Smooth muscle cell (in vitro differentiated cells): Measurements from ENCODE around the gene PRSS48. TPM values are rescaled to one million over a fixed set of nuclear protein-coding genes. Genes with fewer than 3 reads are reported as not detected.

Experiments used
- DNase-seq: peaks from one replicate; lab custom pipeline; 2025; ENCODE audit not compliant: unreplicated experiment; lab: John Stamatoyannopoulos, UW
- H2AFZ ChIP-seq: fragments of 200-600 bp; sonication (generic); 2 replicates; pipeline ENCODE4 v1.6.0; 2016; ENCODE audit warnings: antibody characterized with exemption, low read depth, mild to moderate bottlenecking
- H3F3A ChIP-seq: fragments of 200-600 bp; sonication (generic); 2 replicates; pipeline ENCODE4 v1.6.0; 2017; ENCODE audit warnings: antibody characterized with exemption, low read depth
- H3K27ac ChIP-seq: fragments of 200-600 bp; sonication (generic); 2 replicates; pipeline ENCODE4 v1.5.1; 2016; ENCODE audit warnings: low read depth, mild to moderate bottlenecking
- H3K27me3 ChIP-seq: fragments of 200-600 bp; sonication (generic); 2 replicates; pipeline ENCODE4 v1.6.1; 2016; ENCODE audit warnings: low read depth, mild to moderate bottlenecking
- H3K36me3 ChIP-seq: fragments of 200-600 bp; sonication (generic); 2 replicates; pipeline ENCODE4 v1.5.1; 2016; ENCODE audit warnings: low read depth
- H3K4me1 ChIP-seq: fragments of 200-600 bp; sonication (generic); 2 replicates; pipeline ENCODE4 v1.5.1; 2016; ENCODE audit warnings: low read depth
- H3K4me2 ChIP-seq: fragments of 200-600 bp; sonication (generic); 2 replicates; pipeline ENCODE4 v1.6.0; 2016; ENCODE audit warnings: mild to moderate bottlenecking
- H3K4me3 ChIP-seq: fragments of 200-600 bp; sonication (generic); 2 replicates; pipeline ENCODE4 v1.5.1; 2016; ENCODE audit warnings: mild to moderate bottlenecking
- H3K79me2 ChIP-seq: fragments of 200-600 bp; sonication (generic); 2 replicates; pipeline ENCODE4 v1.6.0; 2016; ENCODE audit warnings: low read depth, mild to moderate bottlenecking
- H3K9ac ChIP-seq: fragments of 200-600 bp; sonication (generic); 2 replicates; pipeline ENCODE4 v1.6.0; 2016; ENCODE audit warnings: low read depth
- H3K9me3 ChIP-seq: fragments of 200-600 bp; sonication (generic); replicated peaks from 2 replicates; pipeline ENCODE4 v1.5.1; 2016; ENCODE audit warnings: low read depth
- H4K20me1 ChIP-seq: fragments of 200-600 bp; sonication (generic); 2 replicates; pipeline ENCODE4 v1.6.0; 2016; ENCODE audit warnings: low read depth
- WGBS: methylation state at CpG from one replicate; pipeline ENCODE4 v1.1.7; 2016; ENCODE audit warnings: low lambda C conversion rate; 5-methylcytosine and 5-hydroxymethylcytosine counted together
- polyA plus RNA-seq: library from polyadenylated mRNA; unstranded; fragments of >200 nt; fragmentation: Nextera tagmentation; extraction: Ambion mirVana; gene quantifications from 2 replicates; pipeline ENCODE4 v1.2.1, GENCODE V29; 2016
- total RNA-seq: library from RNA; depleted of rRNA; stranded (reverse); fragments of >200 nt; gene quantifications from 2 replicates; pipeline ENCODE4 v1.2.3, GENCODE V29; 2014
- TF ChIP-seq, protein P1 (sequence below): fragments of 200-600 bp; sonication (generic); IDR thresholded peaks from 2 replicates; pipeline ENCODE4 v1.5.1; 2017; ENCODE audit warnings: borderline replicate concordance, mild to moderate bottlenecking, antibody characterized with exemption; ENCODE audit not compliant: insufficient read depth, poor library complexity, severe bottlenecking

PRSS48 gene
- total and polyA plus RNA-seq, 2 experiments from 2014 or later, result not detected

GRCh38 chr4:151236036-151236435 lies 40.9 kb upstream of the PRSS48 start:
- Histone ChIP-seq H2AFZ (no peak overlapping the region), H3K27ac (no peak overlapping the region), H3K9me3 (no peaks in the 10 kb centered on the region), H3K27me3 (no peaks in the 10 kb centered on the region), H3K4me1 (no peaks in the 10 kb centered on the region), H4K20me1 (no peaks in the 10 kb centered on the region), H3K4me2 (no peak overlapping the region), H3K4me3 (no peak overlapping the region), H3K9ac (no peak overlapping the region), H3K79me2 (no peaks in the 10 kb centered on the region), H3K36me3 (no peaks in the 10 kb centered on the region), H3F3A (peaks cover 4% of the 10 kb centered on the region)
- TF ChIP-seq, protein P1, sequence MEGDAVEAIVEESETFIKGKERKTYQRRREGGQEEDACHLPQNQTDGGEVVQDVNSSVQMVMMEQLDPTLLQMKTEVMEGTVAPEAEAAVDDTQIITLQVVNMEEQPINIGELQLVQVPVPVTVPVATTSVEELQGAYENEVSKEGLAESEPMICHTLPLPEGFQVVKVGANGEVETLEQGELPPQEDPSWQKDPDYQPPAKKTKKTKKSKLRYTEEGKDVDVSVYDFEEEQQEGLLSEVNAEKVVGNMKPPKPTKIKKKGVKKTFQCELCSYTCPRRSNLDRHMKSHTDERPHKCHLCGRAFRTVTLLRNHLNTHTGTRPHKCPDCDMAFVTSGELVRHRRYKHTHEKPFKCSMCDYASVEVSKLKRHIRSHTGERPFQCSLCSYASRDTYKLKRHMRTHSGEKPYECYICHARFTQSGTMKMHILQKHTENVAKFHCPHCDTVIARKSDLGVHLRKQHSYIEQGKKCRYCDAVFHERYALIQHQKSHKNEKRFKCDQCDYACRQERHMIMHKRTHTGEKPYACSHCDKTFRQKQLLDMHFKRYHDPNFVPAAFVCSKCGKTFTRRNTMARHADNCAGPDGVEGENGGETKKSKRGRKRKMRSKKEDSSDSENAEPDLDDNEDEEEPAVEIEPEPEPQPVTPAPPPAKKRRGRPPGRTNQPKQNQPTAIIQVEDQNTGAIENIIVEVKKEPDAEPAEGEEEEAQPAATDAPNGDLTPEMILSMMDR, result no peak
- 99% methylated on average over 22 of the region's 27 CpGs for WGBS
- no peak for DNase-seq

DNA sequence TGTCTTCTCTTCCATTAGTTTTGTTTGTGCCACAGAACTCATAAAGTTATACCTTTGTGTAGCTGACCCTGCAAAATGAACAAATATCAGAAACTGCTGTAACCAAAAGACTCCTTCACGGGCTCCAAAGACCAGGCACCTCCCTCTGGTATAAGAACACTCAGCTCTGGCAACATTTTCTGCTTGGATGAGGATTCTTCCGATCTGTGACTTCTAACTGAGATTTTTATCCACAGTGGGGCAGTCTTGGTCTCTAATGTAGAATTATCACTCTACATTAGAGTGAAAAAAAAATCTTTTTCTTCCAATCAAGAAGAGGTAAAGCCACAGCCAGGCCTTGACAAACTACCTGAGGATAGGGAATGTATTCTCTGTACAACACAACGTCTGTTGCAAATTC lies 38.5 kb upstream of the PRSS48 start:
- H3K36me3 ChIP-seq, result no peaks in the 10 kb centered on the region
- H3K9ac ChIP-seq, result no peak overlapping the region
- H3K9me3 ChIP-seq, result no peaks in the 10 kb centered on the region
- no peak overlapping the region for H3K27ac ChIP-seq
- DNase-seq, result no peak
- H3K4me2 ChIP-seq, result no peak overlapping the region
- TF ChIP-seq, protein P1, result no peak
- WGBS, result 57% methylated on average over 3 of the region's 3 CpGs
- no peaks in the 10 kb centered on the region for H3K27me3 ChIP-seq
- no peak overlapping the region for H2AFZ ChIP-seq
- no peaks in the 10 kb centered on the region for H3K79me2 ChIP-seq
- no peaks in the 10 kb centered on the region for H4K20me1 ChIP-seq
- no peaks in the 10 kb centered on the region for H3K4me1 ChIP-seq
- no peaks in the 10 kb centered on the region for H3F3A ChIP-seq
- no peak overlapping the region for H3K4me3 ChIP-seq

GRCh38 chr4:151239608-151240007 lies 37.4 kb upstream of the PRSS48 start:
- H2AFZ ChIP-seq, result no peak overlapping the region
- no peak for DNase-seq
- WGBS, result 89% methylated on average over 3 of the region's 3 CpGs
- no peaks in the 10 kb centered on the region for H3F3A ChIP-seq
- no peak overlapping the region for H3K27ac ChIP-seq
- H3K9ac ChIP-seq, result no peak overlapping the region
- H3K36me3 ChIP-seq, result no peaks in the 10 kb centered on the region
- no peaks in the 10 kb centered on the region for H4K20me1 ChIP-seq
- H3K4me1 ChIP-seq, result no peaks in the 10 kb centered on the region
- no peaks in the 10 kb centered on the region for H3K27me3 ChIP-seq
- H3K4me3 ChIP-seq, result no peak overlapping the region
- H3K9me3 ChIP-seq, result no peaks in the 10 kb centered on the region
- no peaks in the 10 kb centered on the region for H3K79me2 ChIP-seq
- TF ChIP-seq, protein P1, result no peak
- no peak overlapping the region for H3K4me2 ChIP-seq

GRCh38 chr4:151242305-151242704 lies 34.7 kb upstream of the PRSS48 start:
- Histone ChIP-seq H3K9me3 (no peaks in the 10 kb centered on the region), H3K27ac (no peak overlapping the region), H3K9ac (no peak overlapping the region), H3K4me1 (no peaks in the 10 kb centered on the region), H4K20me1 (no peaks in the 10 kb centered on the region), H3K4me2 (no peak overlapping the region), H3K27me3 (no peaks in the 10 kb centered on the region), H2AFZ (no peak overlapping the region), H3K79me2 (no peaks in the 10 kb centered on the region), H3F3A (no peaks in the 10 kb centered on the region), H3K36me3 (no peaks in the 10 kb centered on the region), H3K4me3 (no peak overlapping the region)
- TF ChIP-seq, protein P1, result no peak
- WGBS, result 95% methylated on average over 2 of the region's 2 CpGs
- DNase-seq, result no peak
